ENCODE data around the gene SSTR1.
"Not testable (repeated sequence)": the region's sequence is repeated elsewhere in the genome, so short reads cannot be mapped to it uniquely, and the experiment has no call there.

SSTR1 gene

GRCh38 chr14:38207736-38208617 lies at the start of gene SSTR1:
Gene SSTR1 (plus strand): TSS chr14:38207904. CDS start chr14:38209390, 1,486 bp downstream.
- no peak for DNase-seq (ENCODE audit: low read depth)

GRCh38 chr14:38158468-38158867 lies 49.2 kb upstream of the SSTR1 start:
- no peak for DNase-seq (ENCODE audit: low read depth)

GRCh38 chr14:38168416-38168815 lies 39.3 kb upstream of the SSTR1 start:
- DNase-seq (ENCODE audit: low read depth), result no peak

- DNase-seq (ENCODE audit: low read depth), result no peak
Measured at GRCh38 chr14:38171197-38171596, 36.5 kb upstream of the SSTR1 start.

- DNase-seq (ENCODE audit: low read depth), result no peak
Measured at GRCh38 chr14:38174711-38175110, 33.0 kb upstream of the SSTR1 start.

GRCh38 chr14:38175658-38176057 lies 32.0 kb upstream of the SSTR1 start:
- DNase-seq (ENCODE audit: low read depth), result no peak

GRCh38 chr14:38176379-38176778 lies 31.3 kb upstream of the SSTR1 start:
- DNase-seq (ENCODE audit: low read depth), result no peak

GRCh38 chr14:38184132-38184531 lies 23.6 kb upstream of the SSTR1 start:
- DNase-seq (ENCODE audit: low read depth), result no peak

GRCh38 chr14:38185671-38186070 lies 22.0 kb upstream of the SSTR1 start:
- no peak for DNase-seq (ENCODE audit: low read depth)

- no peak for DNase-seq (ENCODE audit: low read depth)
Measured at GRCh38 chr14:38186216-38186615, 21.5 kb upstream of the SSTR1 start.

GRCh38 chr14:38187528-38187927 lies 20.2 kb upstream of the SSTR1 start:
- no peak for DNase-seq (ENCODE audit: low read depth)

- no peak for DNase-seq (ENCODE audit: low read depth)
Measured at GRCh38 chr14:38189930-38190726, 17.6 kb upstream of the SSTR1 start.

GRCh38 chr14:38190846-38191245 lies 16.9 kb upstream of the SSTR1 start:
- not testable (repeated sequence) for DNase-seq (ENCODE audit: low read depth)

GRCh38 chr14:38191491-38191890 lies 16.2 kb upstream of the SSTR1 start:
- not testable (repeated sequence) for DNase-seq (ENCODE audit: low read depth)

- DNase-seq (ENCODE audit: low read depth), result no peak
Measured at GRCh38 chr14:38197001-38197783, 10.5 kb upstream of the SSTR1 start.

- no peak for DNase-seq (ENCODE audit: low read depth)
Measured at GRCh38 chr14:38197784-38198335, 9.8 kb upstream of the SSTR1 start.

- DNase-seq (ENCODE audit: low read depth), result no peak
Measured at GRCh38 chr14:38198425-38198824, 9.3 kb upstream of the SSTR1 start.

GRCh38 chr14:38199076-38199475 lies 8.6 kb upstream of the SSTR1 start:
- DNase-seq (ENCODE audit: low read depth), result no peak

- DNase-seq (ENCODE audit: low read depth), result no peak
Measured at GRCh38 chr14:38199739-38200138, 8.0 kb upstream of the SSTR1 start.

GRCh38 chr14:38201137-38201828 lies 6.4 kb upstream of the SSTR1 start:
- no peak for DNase-seq (ENCODE audit: low read depth)

GRCh38 chr14:38202444-38203191 lies 5.1 kb upstream of the SSTR1 start:
- no peak for DNase-seq (ENCODE audit: low read depth)
